GM12878 (cell line): ENCODE data around the gene PALD1. TPM values are rescaled to one million over a fixed set of nuclear protein-coding genes. Genes with fewer than 3 reads are reported as not detected.

Experiments used
- ATAC-seq: fragments of 200-7000 bp; cut with Tn5 transposase; 3 replicates; pipeline ENCODE4 v1.9.1; 2020; ENCODE audit warnings: mild to moderate bottlenecking, moderate library complexity
- BruUV-seq: library from RNA; stranded (reverse); fragments of 400-500 nt; replicated peaks from 2 replicates; lab custom pipeline; 2021; lab: Mats Ljungman, UMichigan
- CTCF ChIA-PET: fragments of 300-600 bp; sonication (Branson Sonifier 250); formaldehyde crosslinking; extraction: SDS; loops from one replicate; lab custom pipeline; 2021; ENCODE audit warnings: inconsistent platforms; lab: Yijun Ruan, JAX
- POLR2A ChIA-PET: fragments of 350-600 bp; formaldehyde crosslinking; extraction: SDS; loops from one replicate; lab custom pipeline; 2021; ENCODE audit warnings: inconsistent platforms; lab: Charles Lee
- RAD21 ChIA-PET: fragments of 300-600 bp; sonication (Branson Sonifier 250); formaldehyde crosslinking; loops from one replicate; lab custom pipeline; 2023; ENCODE audit warnings: antibody characterized with exemption; ENCODE audit not compliant: unreplicated experiment; lab: Charles Lee
- SMC1A ChIA-PET: fragments of 300-600 bp; sonication (Branson Sonifier 250); formaldehyde crosslinking; loops from one replicate; lab custom pipeline; 2023; ENCODE audit not compliant: unreplicated experiment, uncharacterized antibody; lab: Charles Lee
- DNase-seq: peaks from one replicate; pipeline ENCODE4 v3.0.0-alpha.2; 2011; ENCODE audit warnings: low read depth, low spot score
- FAIRE-seq: peaks from 3 replicates; lab custom pipeline; 2011; peaks lifted over from hg19 to GRCh38; lab: Jason Lieb, UNC
- H2AFZ ChIP-seq: 2 replicates; pipeline ENCODE4 v1.6.0; 2011; ENCODE audit warnings: low read depth, low read length, control low read depth; ENCODE audit not compliant: control insufficient read depth
- H3K27ac ChIP-seq: 2 replicates; pipeline ENCODE4 v1.5.1; 2011; ENCODE audit warnings: control low read depth; ENCODE audit not compliant: control insufficient read depth, insufficient read depth
- H3K27me3 ChIP-seq, 2 experiments: replicated peaks in 1 of 2; 2 replicates each; pipeline versions ENCODE4 v1.6.0 to v1.6.1; 2011; ENCODE audit warnings: low read length in 1 of 2; ENCODE audit not compliant: control insufficient read depth in 2 of 2, insufficient read depth in 2 of 2
- H3K36me3 ChIP-seq, 2 experiments: 2 replicates each; pipeline ENCODE4 v1.5.1; 2011; ENCODE audit warnings: low read length in 1 of 2; ENCODE audit not compliant: control insufficient read depth in 2 of 2, insufficient read depth in 2 of 2
- H3K4me1 ChIP-seq: 2 replicates; pipeline ENCODE4 v1.6.1; 2011; ENCODE audit warnings: mild to moderate bottlenecking, low read length, moderate library complexity, mixed read lengths; ENCODE audit not compliant: control insufficient read depth, insufficient read depth
- H3K4me2 ChIP-seq: 2 replicates; pipeline ENCODE4 v1.6.0; 2011; ENCODE audit warnings: control low read depth; ENCODE audit not compliant: control insufficient read depth, insufficient read depth
- H3K4me3 ChIP-seq: fragments of 200-600 bp; sonication (generic); 2 replicates; pipeline ENCODE4 v1.5.1; 2016
- H3K79me2 ChIP-seq: 2 replicates; pipeline ENCODE4 v1.6.0; 2011; ENCODE audit warnings: low read length; ENCODE audit not compliant: control insufficient read depth, insufficient read depth
- H3K9ac ChIP-seq: 2 replicates; pipeline ENCODE4 v1.8.0; 2011; ENCODE audit warnings: low read length, control low read depth, mixed read lengths; ENCODE audit not compliant: control insufficient read depth, insufficient read depth
- H3K9me3 ChIP-seq: replicated peaks from 3 replicates; pipeline ENCODE4 v1.5.1; 2011; ENCODE audit warnings: mild to moderate bottlenecking, low read length; ENCODE audit not compliant: control insufficient read depth, insufficient read depth
- H4K20me1 ChIP-seq: 2 replicates; pipeline ENCODE4 v1.6.0; 2011; ENCODE audit not compliant: control insufficient read depth, insufficient read depth
- CHD2 ChIP-seq: IDR thresholded peaks from 2 replicates; pipeline ENCODE4 v1.6.1; 2011; ENCODE audit warnings: low read depth, low read length, improper control_type of control experiment, borderline replicate concordance
- CREB1 ChIP-seq: IDR thresholded peaks from 2 replicates; pipeline ENCODE4 v1.6.1; 2012; ENCODE audit warnings: low read depth, mild to moderate bottlenecking, inconsistent platforms
- GABPA ChIP-seq: IDR thresholded peaks from 2 replicates; pipeline ENCODE4 v1.6.1; 2014; ENCODE audit warnings: antibody characterized with exemption, low read depth, mild to moderate bottlenecking, inconsistent platforms
- KLF5 ChIP-seq: fragments of 450-650 bp; IDR thresholded peaks from 2 replicates; pipeline ENCODE4 v1.6.1; 2014; ENCODE audit warnings: mild to moderate bottlenecking; ENCODE audit not compliant: partially characterized antibody
- MLLT1 ChIP-seq: fragments of 450-650 bp; IDR thresholded peaks from 2 replicates; pipeline ENCODE4 v1.6.1; 2016; ENCODE audit warnings: mild to moderate bottlenecking
- MYB ChIP-seq: fragments of 150-350 bp; IDR thresholded peaks from 2 replicates; pipeline ENCODE4 v1.6.1; 2014; ENCODE audit warnings: mild to moderate bottlenecking, low read depth, low read length, borderline replicate concordance
- MYC ChIP-seq: IDR thresholded peaks from 2 replicates; pipeline ENCODE4 v1.6.1; 2011; ENCODE audit warnings: mild to moderate bottlenecking, low read length, moderate library complexity, inconsistent platforms; ENCODE audit not compliant: insufficient read depth, insufficient replicate concordance, insufficient read length, severe bottlenecking
- NFYA ChIP-seq: IDR thresholded peaks from 2 replicates; pipeline ENCODE4 v1.6.1; 2011; ENCODE audit warnings: low read depth, mild to moderate bottlenecking, low read length, improper control_type of control experiment, borderline replicate concordance
- PAX5 ChIP-seq: IDR thresholded peaks from 2 replicates; pipeline ENCODE4 v1.6.1; 2011; ENCODE audit warnings: low read depth, low read length, borderline replicate concordance
- SIN3A ChIP-seq: IDR thresholded peaks from 2 replicates; pipeline ENCODE4 v1.6.1; 2012; ENCODE audit warnings: low read depth, low read length, improper control_type of control experiment
- SKIL ChIP-seq: fragments of 450-650 bp; IDR thresholded peaks from 2 replicates; pipeline ENCODE4 v1.6.1; 2017; ENCODE audit warnings: mild to moderate bottlenecking, low read depth, inconsistent platforms; ENCODE audit not compliant: poor library complexity, severe bottlenecking
- SMAD5 ChIP-seq: IDR thresholded peaks from 2 replicates; pipeline ENCODE4 v1.6.1; 2016; ENCODE audit warnings: antibody characterized with exemption, low read depth
- SMARCA5 ChIP-seq: fragments of 450-650 bp; IDR thresholded peaks from 2 replicates; pipeline ENCODE4 v1.6.1; 2017; ENCODE audit warnings: mild to moderate bottlenecking
- SUZ12 ChIP-seq: fragments of 200-600 bp; sonication (generic); IDR thresholded peaks from one replicate; pipeline ENCODE4 v1.6.1; 2018; ENCODE audit warnings: antibody characterized with exemption, mild to moderate bottlenecking; ENCODE audit not compliant: unreplicated experiment
- TARDBP ChIP-seq: IDR thresholded peaks from 2 replicates; pipeline ENCODE4 v1.6.1; 2016; ENCODE audit warnings: borderline replicate concordance
- TBL1XR1 ChIP-seq: IDR thresholded peaks from 2 replicates; pipeline ENCODE4 v1.6.1; 2012; ENCODE audit warnings: low read depth, low read length, improper control_type of control experiment
- ZBED1 ChIP-seq: IDR thresholded peaks from 2 replicates; pipeline ENCODE4 v1.6.1; 2016; ENCODE audit warnings: borderline replicate concordance
- WGBS: methylation state at CpG from one replicate; pipeline ENCODE4 v1.1.6; 2016; ENCODE audit warnings: low lambda C conversion rate; ENCODE audit not compliant: insufficient replicate concordance, insufficient coverage; ENCODE audit errors: missing lambda C conversion rate; 5-methylcytosine and 5-hydroxymethylcytosine counted together
- in situ Hi-C: fragments of 300-500 bp; cut with MboI; formaldehyde crosslinking; loops from 9 replicates; pipeline ENCODE4 v1.14.3; 2018; ENCODE audit warnings: mixed read lengths
- intact Hi-C: fragments of 100-400 bp; cut with micrococcal nuclease; formaldehyde crosslinking; loops from one replicate; pipeline ENCODE4 v1.14.2; 2022; ENCODE audit not compliant: unreplicated experiment
- polyA plus RNA-seq, 11 experiments: library from polyadenylated mRNA; depleted of rRNA in 4 of 11; unstranded in 6 of 11; stranded (reverse) in 5 of 11; fragments of >200 nt; fragmentation: Nextera tagmentation in 4 of 11; fragmentation: Illumina TruSeq in 1 of 11; extraction: Ambion mirVana in 4 of 11; extraction: Trizol in 1 of 11; gene quantifications; 1 replicate in 1 of 11; 2 replicates in 10 of 11; pipeline versions ENCODE4 v1.2.1 to v1.2.3, GENCODE V29; 2011 to 2016; ENCODE audit warnings: inconsistent platforms in 2 of 11, missing spikeins in 2 of 11, low read depth in 1 of 11
- total RNA-seq, 4 experiments: library from RNA; depleted of rRNA in 3 of 4; stranded (reverse); fragments of >200 nt in 3 of 4; fragmentation: Illumina TruSeq in 1 of 4; extraction: Trizol in 1 of 4; gene quantifications; 2 replicates each; pipeline versions ENCODE4 v1.2.1 to v1.2.3, GENCODE V29; 2013 to 2021
- TF ChIP-seq, protein P1 (sequence below): fragments of 450-650 bp; IDR thresholded peaks from 2 replicates; pipeline ENCODE4 v1.6.1; 2018; ENCODE audit warnings: borderline replicate concordance, mild to moderate bottlenecking; ENCODE audit not compliant: partially characterized antibody
- TF ChIP-seq, protein P2 (sequence below): fragments of 450-650 bp; IDR thresholded peaks from 2 replicates; pipeline ENCODE4 v1.6.1; 2014; ENCODE audit warnings: mild to moderate bottlenecking

Gene PALD1
- total and polyA plus RNA-seq, 10 of the 15 experiments (the other 5 are each of a cell fraction or from before 2014, with no cell fraction given): 0.43 to 20.9 (median 9.0) TPM

GRCh38 chr10:70530315-70530714 is 51.7 kb downstream of the PALD1 start:
- no peaks in the 10 kb centered on the region for H3K9me3 ChIP-seq
- no peaks in the 10 kb centered on the region for H4K20me1 ChIP-seq
- DNase-seq (no peak), FAIRE-seq (no peak), ATAC-seq (no peak)
- CTCF ChIA-PET: interaction anchor here (0.8 to 4.5 kb wide), 2 partner anchors 68 to 148 kb away, joined by 3 to 21 read pairs; partner anchors contain the start of gene LRRC20
- no peak overlapping the region for H3K4me3 ChIP-seq
- 67% methylated on average over 6 of the region's 6 CpGs for WGBS
- TF ChIP-seq CHD2 (no peak), KLF5 (no peak), ZBED1 (no peak), SUZ12 (no peak), SMAD5 (no peak), TBL1XR1 (no peak), MLLT1 (no peak), NFYA (no peak), TARDBP (no peak), CREB1 (no peak), MYC (no peak), PAX5 (no peak), GABPA (no peak), SMARCA5 (no peak), SIN3A (no peak), MYB (no peak), SKIL (no peak)
- TF ChIP-seq, protein P1, sequence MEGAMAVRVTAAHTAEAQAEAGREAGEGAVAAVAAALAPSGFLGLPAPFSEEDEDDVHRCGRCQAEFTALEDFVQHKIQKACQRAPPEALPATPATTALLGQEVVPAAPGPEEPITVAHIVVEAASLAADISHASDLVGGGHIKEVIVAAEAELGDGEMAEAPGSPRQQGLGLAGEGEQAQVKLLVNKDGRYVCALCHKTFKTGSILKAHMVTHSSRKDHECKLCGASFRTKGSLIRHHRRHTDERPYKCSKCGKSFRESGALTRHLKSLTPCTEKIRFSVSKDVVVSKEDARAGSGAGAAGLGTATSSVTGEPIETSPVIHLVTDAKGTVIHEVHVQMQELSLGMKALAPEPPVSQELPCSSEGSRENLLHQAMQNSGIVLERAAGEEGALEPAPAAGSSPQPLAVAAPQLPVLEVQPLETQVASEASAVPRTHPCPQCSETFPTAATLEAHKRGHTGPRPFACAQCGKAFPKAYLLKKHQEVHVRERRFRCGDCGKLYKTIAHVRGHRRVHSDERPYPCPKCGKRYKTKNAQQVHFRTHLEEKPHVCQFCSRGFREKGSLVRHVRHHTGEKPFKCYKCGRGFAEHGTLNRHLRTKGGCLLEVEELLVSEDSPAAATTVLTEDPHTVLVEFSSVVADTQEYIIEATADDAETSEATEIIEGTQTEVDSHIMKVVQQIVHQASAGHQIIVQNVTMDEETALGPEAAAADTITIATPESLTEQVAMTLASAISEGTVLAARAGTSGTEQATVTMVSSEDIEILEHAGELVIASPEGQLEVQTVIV: no peak
- TF ChIP-seq, protein P2, sequence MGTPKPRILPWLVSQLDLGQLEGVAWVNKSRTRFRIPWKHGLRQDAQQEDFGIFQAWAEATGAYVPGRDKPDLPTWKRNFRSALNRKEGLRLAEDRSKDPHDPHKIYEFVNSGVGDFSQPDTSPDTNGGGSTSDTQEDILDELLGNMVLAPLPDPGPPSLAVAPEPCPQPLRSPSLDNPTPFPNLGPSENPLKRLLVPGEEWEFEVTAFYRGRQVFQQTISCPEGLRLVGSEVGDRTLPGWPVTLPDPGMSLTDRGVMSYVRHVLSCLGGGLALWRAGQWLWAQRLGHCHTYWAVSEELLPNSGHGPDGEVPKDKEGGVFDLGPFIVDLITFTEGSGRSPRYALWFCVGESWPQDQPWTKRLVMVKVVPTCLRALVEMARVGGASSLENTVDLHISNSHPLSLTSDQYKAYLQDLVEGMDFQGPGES: no peak
- in situ Hi-C loops (no loop called here), intact Hi-C loops (no loop called here)
- RAD21 ChIA-PET: interaction anchor here (2.9 kb wide), 1 partner anchor 69 kb away, joined by 11 read pairs; no protein-coding TSS in a partner anchor
- POLR2A ChIA-PET: no interaction called here
- BruUV-seq: no TSS peak
- no peak overlapping the region for H2AFZ ChIP-seq
- no peak overlapping the region for H3K27ac ChIP-seq
- no peak overlapping the region for H3K4me2 ChIP-seq
- H3K4me1 ChIP-seq: no peaks in the 10 kb centered on the region
- H3K79me2 ChIP-seq: no peaks in the 10 kb centered on the region
- peaks cover 2 to 3% of the 10 kb centered on the region in 2 experiments for H3K36me3 ChIP-seq
- H3K9ac ChIP-seq: no peak overlapping the region
- SMC1A ChIA-PET: interaction anchor here (0.5 to 1.1 kb wide), 2 partner anchors 31 to 46 kb away, joined by 3 to 5 read pairs; no protein-coding TSS in a partner anchor
- no peaks in the 10 kb centered on the region for H3K27me3 ChIP-seq
